Stimulated activated CD4-positive, alpha-beta T cell treated with anti-CD3 and anti-CD28 coated beads, TNF-alpha, amount 100 ng/mL, for 1 hour (primary cell): ENCODE results near the gene PRDM11.
"Not testable (repeated sequence)": the region's sequence is repeated elsewhere in the genome, so short reads cannot be mapped to it uniquely, and the experiment has no call there.

Experiments
- DNase-seq, 3 donors: peaks; one replicate each; pipeline ENCODE4 v3.0.0-alpha.2; 2020; ENCODE audit warnings: low read depth in 3 of 3, low spot score in 1 of 3

PRDM11 gene

GRCh38 chr11:45146072-45147016, at the start of gene PRDM11:
TSS of gene PRDM11 (plus strand) at chr11:45146639. CDS start at chr11:45181767, 35,128 bp downstream.
- DNase-seq: peak in 2 of 3 donors; percentile 21 to 25

GRCh38 chr11:45097721-45098493, 48.5 kb upstream of the PRDM11 start:
- DNase-seq: peak in 1 of 3 donors; percentile 20

GRCh38 chr11:45098929-45099328, 47.5 kb upstream of the PRDM11 start:
- DNase-seq: no peak

- no peak for DNase-seq
Observed at GRCh38 chr11:45100339-45100738, 46.1 kb upstream of the PRDM11 start.

GRCh38 chr11:45102361-45102809, 44.1 kb upstream of the PRDM11 start:
- no peak for DNase-seq

GRCh38 chr11:45102810-45103621, 43.4 kb upstream of the PRDM11 start:
- peak; percentile 24 to 37 (median 34) for DNase-seq

- DNase-seq: no peak
Observed at GRCh38 chr11:45104006-45104789, 42.2 kb upstream of the PRDM11 start.

- no peak for DNase-seq
Observed at GRCh38 chr11:45104790-45105084, 41.7 kb upstream of the PRDM11 start.

GRCh38 chr11:45105233-45105983, 41.0 kb upstream of the PRDM11 start:
- peak in 2 of 3 donors; percentile 25 to 43 for DNase-seq

GRCh38 chr11:45105984-45106375, 40.5 kb upstream of the PRDM11 start:
- no peak for DNase-seq

- no peak for DNase-seq
Observed at GRCh38 chr11:45106440-45106839, 40.0 kb upstream of the PRDM11 start.

- no peak for DNase-seq
Observed at GRCh38 chr11:45107029-45107428, 39.4 kb upstream of the PRDM11 start.

- DNase-seq: no peak
Observed at GRCh38 chr11:45108070-45109064, 38.1 kb upstream of the PRDM11 start.

- DNase-seq: no peak
Observed at GRCh38 chr11:45109400-45109799, 37.0 kb upstream of the PRDM11 start.

- DNase-seq: peak in 1 of 3 donors; percentile 16
Observed at GRCh38 chr11:45110562-45110961, 35.9 kb upstream of the PRDM11 start.

GRCh38 chr11:45113807-45114206, 32.6 kb upstream of the PRDM11 start:
- DNase-seq: no peak

- DNase-seq: not testable (repeated sequence)
Observed at GRCh38 chr11:45127836-45128235, 18.6 kb upstream of the PRDM11 start.

- no peak for DNase-seq
Observed at GRCh38 chr11:45133878-45134277, 12.6 kb upstream of the PRDM11 start.
